K562 (cell line): ENCODE results near the gene PRKAR1B. TPM values are rescaled to one million over a fixed set of nuclear protein-coding genes. Genes with fewer than 3 reads are reported as not detected.

Experiments
- ATAC-seq: fragments of 200-7000 bp; cut with Tn5 transposase; 3 replicates; pipeline ENCODE4 v1.9.1; 2020; ENCODE audit warnings: moderate library complexity
- BruUV-seq: library from RNA; stranded (reverse); fragments of 400-500 nt; replicated peaks from 2 replicates; lab custom pipeline; 2021; lab: Mats Ljungman, UMichigan
- CTCF ChIA-PET: fragments of 300-600 bp; formaldehyde crosslinking; extraction: SDS; loops from one replicate; lab custom pipeline; 2021; ENCODE audit warnings: low intra/inter-chr PET ratio; lab: Yijun Ruan, JAX
- POLR2A ChIA-PET: fragments of 300-600, 350-650 bp; sonication (Branson Sonifier 250); formaldehyde crosslinking; extraction: SDS; loops from one replicate; lab custom pipeline; 2021; ENCODE audit warnings: antibody characterized with exemption, inconsistent platforms; lab: Yijun Ruan, JAX
- DNase-seq, 4 experiments: peaks; one replicate each; pipeline versions ENCODE4 v3.0.0 to v3.0.0-alpha.2; 2011 to 2018; ENCODE audit warnings: low spot score in 3 of 4, mixed read lengths in 3 of 4; ENCODE audit errors: extremely low read depth in 1 of 4
- FAIRE-seq: peaks from 2 replicates; lab custom pipeline; 2011; peaks lifted over from hg19 to GRCh38; lab: Jason Lieb, UNC
- H2AFZ ChIP-seq: 2 replicates; pipeline ENCODE4 v1.6.0; 2011; ENCODE audit warnings: low read depth, low read length, control low read depth, inconsistent platforms
- H3K27ac ChIP-seq: fragments of 200-600 bp; 3 replicates; pipeline ENCODE4 v1.8.0; 2011; ENCODE audit warnings: low read depth, mild to moderate bottlenecking, control low read depth, inconsistent platforms, low read length, moderate library complexity, mixed read lengths; ENCODE audit errors: extremely low read depth
- H3K27me3 ChIP-seq, 2 experiments: fragments of 300-600 bp in 1 of 2; 2 replicates in 1 of 2; 3 replicates in 1 of 2; pipeline versions ENCODE4 v1.6.0 to v1.8.0; 2011; ENCODE audit warnings: inconsistent platforms in 2 of 2, low read length in 2 of 2, mild to moderate bottlenecking in 1 of 2, mixed read lengths in 1 of 2, moderate library complexity in 1 of 2; ENCODE audit not compliant: control insufficient read depth in 2 of 2, insufficient read depth in 2 of 2
- H3K36me3 ChIP-seq: fragments of 300-600 bp; 3 replicates; pipeline ENCODE4 v1.8.0; 2011; ENCODE audit warnings: mild to moderate bottlenecking, low read length, inconsistent platforms; ENCODE audit not compliant: control insufficient read depth, insufficient read depth
- H3K4me1 ChIP-seq, 2 experiments: fragments of 200-600 bp in 1 of 2; replicated peaks in 1 of 2; 2 replicates in 1 of 2; 3 replicates in 1 of 2; pipeline versions ENCODE4 v1.5.1 to v1.8.0; 2011; ENCODE audit warnings: inconsistent platforms in 2 of 2, low read length in 2 of 2, mild to moderate bottlenecking in 1 of 2, mixed read lengths in 1 of 2, moderate library complexity in 1 of 2; ENCODE audit not compliant: control insufficient read depth in 2 of 2, insufficient read depth in 2 of 2
- H3K4me2 ChIP-seq: 2 replicates; pipeline ENCODE4 v1.6.1; 2011; ENCODE audit warnings: low read length, control low read depth, inconsistent platforms, mixed read lengths; ENCODE audit not compliant: insufficient read depth
- H3K4me3 ChIP-seq: fragments of 200-600 bp; sonication (generic), shearing (Covaris generic); 2 replicates; pipeline ENCODE4 v1.5.1; 2016; ENCODE audit warnings: control low read depth, inconsistent platforms
- H3K79me2 ChIP-seq: fragments of 200-600 bp; 3 replicates; pipeline ENCODE4 v1.8.0; 2011; ENCODE audit warnings: low read length, inconsistent platforms; ENCODE audit not compliant: control insufficient read depth, insufficient read depth
- H3K9ac ChIP-seq, 2 experiments: 2 replicates each; pipeline versions ENCODE4 v1.6.0 to v1.6.1; 2011; ENCODE audit warnings: low read depth in 2 of 2, low read length in 2 of 2, control low read depth in 1 of 2, inconsistent platforms in 1 of 2, mild to moderate bottlenecking in 1 of 2, mixed read lengths in 1 of 2; ENCODE audit not compliant: insufficient read depth in 1 of 2
- H3K9me1 ChIP-seq: one replicate; pipeline ENCODE4 v1.6.0; 2011; ENCODE audit warnings: inconsistent platforms, mild to moderate bottlenecking, low read length, moderate library complexity; ENCODE audit not compliant: control insufficient read depth, insufficient read depth
- H3K9me3 ChIP-seq: replicated peaks from 2 replicates; pipeline ENCODE4 v1.5.1; 2011; ENCODE audit warnings: low read depth, low read length, inconsistent platforms; ENCODE audit not compliant: control insufficient read depth, insufficient read depth
- H4K20me1 ChIP-seq: replicated peaks from 2 replicates; pipeline ENCODE4 v1.6.1; 2011; ENCODE audit warnings: low read length, inconsistent platforms, mixed read lengths; ENCODE audit not compliant: control insufficient read depth, insufficient read depth
- DACH1 ChIP-seq: fragments of 450-650 bp; IDR thresholded peaks from 2 replicates; pipeline ENCODE4 v1.6.1; 2018; ENCODE audit not compliant: partially characterized antibody
- HDGF ChIP-seq: fragments of 450-650 bp; IDR thresholded peaks from 2 replicates; pipeline ENCODE4 v1.6.1; 2016
- HMG20B ChIP-seq: fragments of 250-450 bp; sonication (Bioruptor Pico); IDR thresholded peaks from 2 replicates; pipeline ENCODE4 v1.5.0; 2021; ENCODE audit warnings: mild to moderate bottlenecking
- POLR2G ChIP-seq: fragments of 200-400 bp; formaldehyde crosslinking; IDR thresholded peaks from 2 replicates; pipeline ENCODE4 v1.6.1; 2017; ENCODE audit warnings: low read depth, mild to moderate bottlenecking, antibody characterized with exemption, low read length, moderate library complexity
- TBP ChIP-seq: optimal IDR thresholded peaks from 2 replicates; pipeline ENCODE3; 2011; ENCODE audit warnings: low read depth, low read length, improper control_type of control experiment
- TSC22D4 ChIP-seq: fragments of 450-650 bp; IDR thresholded peaks from 2 replicates; pipeline ENCODE4 v1.6.1; 2016; ENCODE audit warnings: missing genetic modification characterization, missing biosample characterization, control low read depth
- ZFX ChIP-seq: sonication (generic); formaldehyde crosslinking; IDR thresholded peaks from 2 replicates; pipeline ENCODE4 v1.8.0; 2022; ENCODE audit warnings: mild to moderate bottlenecking, missing genetic modification reagents, moderate library complexity
- ZNF121 ChIP-seq: sonication (generic); formaldehyde crosslinking; conservative IDR thresholded peaks from 2 replicates; pipeline ENCODE4 v1.8.0; 2022; ENCODE audit warnings: missing genetic modification reagents
- ZNF274 ChIP-seq: IDR thresholded peaks from 2 replicates; pipeline ENCODE4 v1.6.1; 2011; ENCODE audit warnings: low read depth, mild to moderate bottlenecking, low read length, moderate library complexity, borderline replicate concordance
- WGBS: fragments of 100-300 bp; shearing (Covaris generic); methylation state at CpG from one replicate; pipeline ENCODE4 v1.1.6; 2016; ENCODE audit warnings: low coverage, mixed read lengths; ENCODE audit not compliant: insufficient coverage; ENCODE audit errors: missing lambda C conversion rate; 5-methylcytosine and 5-hydroxymethylcytosine counted together
- in situ Hi-C: fragments of 300-500 bp; cut with MboI; formaldehyde crosslinking; loops from 4 replicates; pipeline ENCODE4 v1.15.0; 2018; ENCODE audit warnings: inconsistent platforms, mixed read lengths
- intact Hi-C: fragments of 100-400 bp; cut with micrococcal nuclease; formaldehyde crosslinking; loops from 2 replicates; pipeline ENCODE4 v1.14.2; 2022
- polyA plus RNA-seq, 8 experiments: library from polyadenylated mRNA; depleted of rRNA in 4 of 8; stranded (reverse) in 5 of 8; unstranded in 3 of 8; fragments of >200 nt; fragmentation: Nextera tagmentation in 2 of 8; fragmentation: Illumina TruSeq in 1 of 8; extraction: Ambion mirVana in 2 of 8; extraction: Trizol in 1 of 8; gene quantifications; 2 replicates each; pipeline versions ENCODE4 v1.2.1 to v1.2.3, GENCODE V29; 2011 to 2014; ENCODE audit warnings: inconsistent platforms in 1 of 8, missing spikeins in 1 of 8
- total RNA-seq, 7 experiments: library from RNA; depleted of rRNA in 6 of 7; stranded (reverse); fragments of >200 nt in 6 of 7; fragmentation: Illumina TruSeq in 2 of 7; extraction: Trizol in 2 of 7; gene quantifications; 2 replicates each; pipeline versions ENCODE4 v1.2.1 to v1.2.3, GENCODE V29; 2011 to 2021; ENCODE audit warnings: low replicate concordance in 1 of 7

The PRKAR1B gene
- total and polyA plus RNA-seq, 9 of the 15 experiments (the other 6 are each of a cell fraction or from before 2014, with no cell fraction given) = 0.99 to 30.5 (median 12.7) TPM

DNA sequence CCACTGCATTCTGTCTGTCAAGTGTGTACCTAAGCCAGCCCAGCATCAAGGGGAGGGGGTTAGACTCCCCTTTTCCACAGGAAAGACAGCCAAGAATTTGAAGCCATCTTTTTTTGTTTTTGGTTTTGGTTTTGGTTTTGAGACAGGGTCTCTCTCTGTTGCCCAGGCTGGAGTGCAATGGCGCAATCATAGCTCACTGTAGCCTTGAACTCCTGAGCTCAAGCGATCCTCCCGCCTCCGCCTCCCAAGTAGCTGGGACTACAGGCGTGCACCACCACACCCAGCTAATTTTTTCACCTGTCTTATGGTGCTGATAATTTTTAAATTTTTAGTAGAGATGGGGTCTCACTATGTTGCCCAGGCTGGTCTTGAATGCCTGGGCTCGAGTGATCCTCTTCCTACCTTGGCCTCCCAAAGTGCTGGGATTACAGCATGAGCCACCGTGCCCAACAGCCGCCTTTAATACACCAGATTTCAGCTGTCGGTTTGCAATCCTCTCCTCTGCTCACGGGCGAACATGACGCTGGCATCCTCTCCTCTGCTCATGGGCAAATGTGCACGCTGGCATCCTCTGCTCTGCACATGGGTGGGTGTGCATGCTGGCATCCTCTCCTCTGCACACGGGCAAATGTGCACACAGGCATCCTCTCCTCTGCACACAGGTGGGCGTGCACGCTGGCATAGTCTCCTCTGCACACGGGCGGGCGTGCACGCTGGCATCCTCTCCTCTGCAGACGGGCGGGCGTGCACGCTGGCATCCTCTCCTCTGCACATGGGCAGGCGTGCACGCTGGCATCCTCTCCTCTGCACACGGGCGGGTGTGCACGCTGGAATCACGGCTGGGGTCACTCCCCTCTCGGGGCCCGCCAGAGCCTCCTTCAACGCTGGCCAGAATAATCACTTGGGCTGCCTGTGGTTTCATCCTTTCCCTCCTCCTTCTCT is 151.4 kb downstream of the PRKAR1B start:
- intact Hi-C loops = no loop called here
- in situ Hi-C loops = no loop called here
- peaks cover 4% of the 10 kb centered on the region for H3K9me1 ChIP-seq
- DNase-seq (no peak), ATAC-seq (no peak), FAIRE-seq (no peak)
- ChIA-PET CTCF (no interaction called here), POLR2A (no interaction called here)
- no peak overlapping the region for H3K4me3 ChIP-seq
- H4K20me1 ChIP-seq = no peaks in the 10 kb centered on the region
- TF ChIP-seq TBP (no peak), HMG20B (CRISPR knock-in tag) (no peak), ZFX (CRISPR knock-in tag) (no peak), ZNF274 (no peak), TSC22D4 (tag) (no peak), DACH1 (no peak), POLR2G (peak; percentile 31), ZNF121 (peak; percentile 39; the same call in 1 of the 2 replicates), HDGF (no peak)
- BruUV-seq = no TSS peak
- H2AFZ ChIP-seq = no peak overlapping the region
- H3K4me2 ChIP-seq = no peak overlapping the region
- no peaks in the 10 kb centered on the region for H3K9me3 ChIP-seq
- H3K79me2 ChIP-seq = no peaks in the 10 kb centered on the region
- peaks cover 15% of the 10 kb centered on the region; the same call in 2 of the 3 replicates for H3K36me3 ChIP-seq
- WGBS = 85% methylated on average over 17 of the region's 33 CpGs
- no peaks in the 10 kb centered on the region for H3K27me3 ChIP-seq
- no peak overlapping the region for H3K27ac ChIP-seq
- no peak overlapping the region for H3K9ac ChIP-seq
- H3K4me1 ChIP-seq = peaks cover 0 to 30% of the 10 kb centered on the region in 2 experiments; a peak in 1 of 5 replicates
